K562 treated with DMSO at 1 percent for 48 hours (cell line): ENCODE data around the gene RNF130. TPM values are rescaled to one million over a fixed set of nuclear protein-coding genes. Genes with fewer than 3 reads are reported as not detected.

ENCODE experiments used
- total RNA-seq: library from RNA; unstranded; fragments of 300-600 nt; gene quantifications from 2 replicates; pipeline ENCODE4 v1.2.3, GENCODE V29; 2022; ENCODE audit warnings: low replicate concordance; ENCODE audit errors: extremely low read depth

Gene RNF130, protein sequence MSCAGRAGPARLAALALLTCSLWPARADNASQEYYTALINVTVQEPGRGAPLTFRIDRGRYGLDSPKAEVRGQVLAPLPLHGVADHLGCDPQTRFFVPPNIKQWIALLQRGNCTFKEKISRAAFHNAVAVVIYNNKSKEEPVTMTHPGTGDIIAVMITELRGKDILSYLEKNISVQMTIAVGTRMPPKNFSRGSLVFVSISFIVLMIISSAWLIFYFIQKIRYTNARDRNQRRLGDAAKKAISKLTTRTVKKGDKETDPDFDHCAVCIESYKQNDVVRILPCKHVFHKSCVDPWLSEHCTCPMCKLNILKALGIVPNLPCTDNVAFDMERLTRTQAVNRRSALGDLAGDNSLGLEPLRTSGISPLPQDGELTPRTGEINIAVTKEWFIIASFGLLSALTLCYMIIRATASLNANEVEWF
- not detected in 2 replicates for total RNA-seq

DNA sequence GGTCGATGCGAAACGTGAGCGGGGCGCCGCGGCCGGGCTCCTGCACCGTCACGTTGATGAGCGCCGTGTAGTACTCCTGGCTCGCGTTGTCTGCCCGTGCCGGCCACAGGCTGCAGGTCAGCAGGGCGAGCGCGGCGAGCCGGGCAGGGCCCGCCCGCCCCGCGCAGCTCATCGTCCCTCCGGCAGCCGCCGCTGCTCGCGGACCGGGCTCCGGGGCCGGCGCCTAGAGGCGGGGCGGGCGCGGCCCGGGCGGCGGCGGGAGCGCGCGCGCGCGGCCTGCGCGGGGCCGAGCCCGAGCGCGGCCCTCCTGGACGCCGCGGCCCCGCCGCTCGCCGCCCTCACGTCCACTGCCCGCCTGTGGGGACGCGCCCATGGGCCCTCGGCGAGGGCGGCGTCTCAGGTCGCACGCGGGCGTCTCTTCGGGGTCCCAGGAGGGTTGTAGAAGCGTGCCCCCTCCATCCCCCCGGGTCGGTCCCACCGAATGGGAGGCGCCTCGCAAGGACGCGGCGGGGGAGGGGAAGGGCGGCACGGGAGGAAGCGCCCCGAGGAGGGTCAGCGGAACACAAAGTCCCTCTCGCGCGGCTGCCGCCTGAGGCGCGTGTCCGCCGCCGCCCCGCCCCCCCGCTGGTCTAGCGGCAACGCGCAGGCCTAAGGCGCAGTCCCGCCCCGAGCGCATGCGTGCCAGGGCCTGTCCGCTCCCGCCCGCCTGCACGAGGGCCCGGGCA lies at the start of gene RNF130:
RNF130 (minus strand) TSS at position 229 of the 725 bp plus-strand sequence; CDS start at position 172, 57 bp downstream.

GRCh38 chr5:179907556-179908324 lies 163.8 kb downstream of the RNF130 start, which contains the start of gene TBC1D9B:
Gene TBC1D9B, minus strand, starts transcription at chr5:179907897. Its CDS starts 76 bp downstream, at chr5:179907821.

Other genes starting within 250 kb of the RNF130 start
- gene MRNIP, start 212.9 kb downstream of the RNF130 start, total RNA-seq: not detected in 2 replicates
- not detected in 2 replicates for gene TBC1D9B, start 163.9 kb downstream of the RNF130 start, total RNA-seq
- gene RASGEF1C, start 137.5 kb upstream of the RNF130 start, total RNA-seq: not detected in 2 replicates
- gene MAPK9, start 220.3 kb upstream of the RNF130 start, total RNA-seq: not detected in 2 replicates